ENCODE measurements around the gene HOOK2.

HOOK2 gene

GRCh38 chr19:12789904-12790619 is 14.7 kb upstream of the HOOK2 start:
- DNase-seq (ENCODE audit: low read depth, low spot score): peak; percentile 98
- in situ Hi-C loops (cut with HindIII; ENCODE audit: low sequenced_read_pairs): no loop called here
- peak overlapping the region; percentile 99 for H3K4me3 ChIP-seq (ENCODE audit: low read depth, low read length)
- TF ChIP-seq CTCF (IDR thresholded peaks at IDR 0.05; ENCODE audit: low read depth, low read length): no peak

- peak; percentile 50 for DNase-seq (ENCODE audit: low read depth, low spot score)
- peak overlapping the region; percentile 21 for H3K4me3 ChIP-seq (ENCODE audit: low read depth, low read length)
- in situ Hi-C loops (cut with HindIII; ENCODE audit: low sequenced_read_pairs): no loop called here
- no peak for TF ChIP-seq CTCF (IDR thresholded peaks at IDR 0.05; ENCODE audit: low read depth, low read length)
Measured at GRCh38 chr19:12789098-12789903, 13.9 kb upstream of the HOOK2 start.

- no peak overlapping the region for H3K4me3 ChIP-seq (ENCODE audit: low read depth, low read length)
- TF ChIP-seq CTCF (IDR thresholded peaks at IDR 0.05; ENCODE audit: low read depth, low read length): peak; percentile 2
- in situ Hi-C loops (cut with HindIII; ENCODE audit: low sequenced_read_pairs): no loop called here
Measured at GRCh38 chr19:12788682-12789097, 13.3 kb upstream of the HOOK2 start.

GRCh38 chr19:12788042-12788681 is 12.8 kb upstream of the HOOK2 start:
- H3K4me3 ChIP-seq (ENCODE audit: low read depth, low read length): no peak overlapping the region
- in situ Hi-C loops (cut with HindIII; ENCODE audit: low sequenced_read_pairs): no loop called here
- DNase-seq (ENCODE audit: low read depth, low spot score): no peak
- TF ChIP-seq CTCF (IDR thresholded peaks at IDR 0.05; ENCODE audit: low read depth, low read length): no peak

More at GRCh38 chr19:12788682-12789097, 13.3 kb upstream of the HOOK2 start:
- DNase-seq (ENCODE audit: low read depth, low spot score): peak; percentile 66

GRCh38 chr19:12787458-12787857 is 12.1 kb upstream of the HOOK2 start:
- in situ Hi-C loops (cut with HindIII; ENCODE audit: low sequenced_read_pairs): no loop called here
- DNase-seq (ENCODE audit: low read depth, low spot score): no peak
- no peak overlapping the region for H3K4me3 ChIP-seq (ENCODE audit: low read depth, low read length)
- TF ChIP-seq CTCF (IDR thresholded peaks at IDR 0.05; ENCODE audit: low read depth, low read length): no peak

- no peak overlapping the region for H3K4me3 ChIP-seq (ENCODE audit: low read depth, low read length)
- no peak for TF ChIP-seq CTCF (IDR thresholded peaks at IDR 0.05; ENCODE audit: low read depth, low read length)
- in situ Hi-C loops (cut with HindIII; ENCODE audit: low sequenced_read_pairs): no loop called here
- DNase-seq (ENCODE audit: low read depth, low spot score): no peak
Measured at GRCh38 chr19:12786952-12787351, 11.6 kb upstream of the HOOK2 start.

Data from astrocyte of the spinal cord (primary cell).